Activated CD8-positive, alpha-beta memory T cell treated with anti-CD3 and anti-CD28 coated beads, Interleukin-2, amount 50 U/mL, for 48 hours (primary cell): ENCODE measurements around the gene USP21.
"Not testable (repeated sequence)": the region's sequence is repeated elsewhere in the genome, so short reads cannot be mapped to it uniquely, and the experiment has no call there.

Source experiments
- DNase-seq: peaks from one replicate; pipeline ENCODE4 v3.0.0-alpha.2; 2020

Gene USP21, protein sequence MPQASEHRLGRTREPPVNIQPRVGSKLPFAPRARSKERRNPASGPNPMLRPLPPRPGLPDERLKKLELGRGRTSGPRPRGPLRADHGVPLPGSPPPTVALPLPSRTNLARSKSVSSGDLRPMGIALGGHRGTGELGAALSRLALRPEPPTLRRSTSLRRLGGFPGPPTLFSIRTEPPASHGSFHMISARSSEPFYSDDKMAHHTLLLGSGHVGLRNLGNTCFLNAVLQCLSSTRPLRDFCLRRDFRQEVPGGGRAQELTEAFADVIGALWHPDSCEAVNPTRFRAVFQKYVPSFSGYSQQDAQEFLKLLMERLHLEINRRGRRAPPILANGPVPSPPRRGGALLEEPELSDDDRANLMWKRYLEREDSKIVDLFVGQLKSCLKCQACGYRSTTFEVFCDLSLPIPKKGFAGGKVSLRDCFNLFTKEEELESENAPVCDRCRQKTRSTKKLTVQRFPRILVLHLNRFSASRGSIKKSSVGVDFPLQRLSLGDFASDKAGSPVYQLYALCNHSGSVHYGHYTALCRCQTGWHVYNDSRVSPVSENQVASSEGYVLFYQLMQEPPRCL

GRCh38 chr1:161159087-161159912 lies at the start of gene USP21:
TSS of gene USP21 (plus strand) at chr1:161159500. CDS start at chr1:161160641, 1,141 bp downstream.
- DNase-seq: peak; percentile 95

GRCh38 chr1:161111117-161111516 lies 48.2 kb upstream of the USP21 start:
- DNase-seq: no peak

GRCh38 chr1:161111527-161111926 lies 47.8 kb upstream of the USP21 start:
- no peak for DNase-seq

GRCh38 chr1:161113915-161114314 lies 45.4 kb upstream of the USP21 start:
- no peak for DNase-seq

DNA sequence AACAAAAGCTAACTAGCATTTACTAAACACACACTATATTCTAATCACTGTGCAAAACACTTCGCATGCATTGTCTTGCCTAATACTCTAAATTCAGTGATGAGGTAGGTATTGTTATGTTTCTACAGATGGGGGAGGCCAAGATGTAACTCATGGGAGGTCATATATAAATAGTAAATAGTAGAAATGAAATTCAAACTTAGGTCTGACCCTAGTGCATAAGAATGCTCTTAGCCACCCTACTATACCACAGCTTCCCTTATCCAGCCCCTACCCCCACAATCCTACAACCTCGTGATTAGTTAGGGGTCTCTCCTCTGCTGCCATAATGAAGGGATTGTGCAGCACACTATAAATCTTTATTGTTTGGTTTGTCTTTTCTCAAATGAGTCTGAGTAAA lies 44.7 kb upstream of the USP21 start:
- DNase-seq: no peak

GRCh38 chr1:161115132-161115711 lies 44.1 kb upstream of the USP21 start:
- DNase-seq: peak; percentile 71

GRCh38 chr1:161115961-161116360 lies 43.3 kb upstream of the USP21 start:
- not testable (repeated sequence) for DNase-seq

DNA sequence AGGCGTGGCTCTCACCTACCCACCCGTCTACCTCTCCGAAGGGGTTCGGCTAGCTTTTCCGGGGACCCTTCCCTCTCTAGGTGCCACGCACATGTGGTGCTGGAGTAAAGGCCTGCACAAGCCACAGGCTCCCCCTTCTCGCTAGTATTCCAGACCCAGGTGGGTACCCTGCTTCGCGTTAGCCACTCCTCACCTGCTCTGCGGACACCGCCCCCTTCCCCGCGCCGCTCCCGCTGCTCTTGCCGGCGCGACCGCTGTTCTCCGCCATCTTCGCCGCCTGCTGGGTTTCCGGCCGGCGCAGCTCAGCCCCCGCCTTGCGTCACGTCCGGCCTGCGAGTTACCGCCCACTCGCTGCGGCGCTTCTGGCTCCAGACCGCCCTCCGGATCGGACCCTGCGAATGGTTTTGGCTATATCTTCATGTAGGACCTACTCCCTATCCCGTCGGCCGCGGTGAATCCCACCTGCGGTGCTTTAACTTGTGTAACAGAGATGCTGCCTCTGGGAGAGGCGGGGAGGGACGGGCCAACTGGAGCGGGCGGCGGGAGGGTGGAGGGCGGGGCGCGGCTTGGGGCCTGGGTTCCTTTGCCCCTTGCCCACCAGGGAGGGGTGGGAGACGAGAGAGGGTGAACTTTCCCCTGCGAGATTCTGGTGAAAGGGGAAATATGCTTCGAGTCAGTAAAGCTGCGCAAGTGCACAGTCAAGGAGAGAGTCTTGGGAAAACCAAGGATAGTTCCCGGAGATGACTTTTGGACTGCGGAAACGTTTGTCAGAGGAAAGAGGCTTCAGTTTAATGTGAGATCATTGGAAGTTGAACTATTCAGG lies 41.3 kb upstream of the USP21 start, which contains the start of the genes NIT1 and PFDN2:
TSS of gene NIT1 (plus strand) at position 347 of the 823 bp plus-strand sequence. CDS start at position 419, 72 bp downstream.
TSS of gene PFDN2 (minus strand) at position 279 of the 823 bp plus-strand sequence. CDS start at position 268, 11 bp downstream.
- DNase-seq: peak; percentile 93

DNA sequence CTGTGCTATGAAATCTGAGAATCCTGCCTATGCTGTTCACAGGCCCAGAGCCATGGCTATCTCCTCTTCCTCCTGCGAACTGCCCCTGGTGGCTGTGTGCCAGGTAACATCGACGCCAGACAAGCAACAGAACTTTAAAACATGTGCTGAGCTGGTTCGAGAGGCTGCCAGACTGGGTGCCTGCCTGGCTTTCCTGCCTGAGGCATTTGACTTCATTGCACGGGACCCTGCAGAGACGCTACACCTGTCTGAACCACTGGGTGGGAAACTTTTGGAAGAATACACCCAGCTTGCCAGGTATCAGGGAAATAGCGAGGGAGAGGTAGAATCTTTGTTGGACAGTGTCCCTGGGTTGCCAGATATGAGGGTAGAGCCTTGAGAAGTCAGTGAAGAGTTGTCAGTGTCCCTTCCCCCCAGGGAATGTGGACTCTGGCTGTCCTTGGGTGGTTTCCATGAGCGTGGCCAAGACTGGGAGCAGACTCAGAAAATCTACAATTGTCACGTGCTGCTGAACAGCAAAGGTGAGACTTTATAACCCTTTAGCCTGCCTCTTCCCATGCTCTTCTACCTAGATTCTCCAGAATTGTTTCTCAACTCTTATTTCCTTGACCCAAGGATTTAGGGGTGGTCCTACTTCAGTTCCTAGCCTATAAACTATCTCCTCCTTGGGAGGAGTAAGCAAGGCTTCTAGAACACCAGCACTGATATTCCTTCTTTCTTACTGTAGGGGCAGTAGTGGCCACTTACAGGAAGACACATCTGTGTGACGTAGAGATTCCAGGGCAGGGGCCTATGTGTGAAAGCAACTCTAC lies 40.0 kb upstream of the USP21 start:
- DNase-seq: peak; percentile 72

- no peak for DNase-seq
These were observed 38.2 kb upstream of the USP21 start for GRCh38 chr1:161121042-161121650.

- DNase-seq: no peak
These were observed 37.5 kb upstream of the USP21 start for GRCh38 chr1:161121834-161122233.

GRCh38 chr1:161122967-161123366 lies 36.3 kb upstream of the USP21 start:
- no peak for DNase-seq

DNA sequence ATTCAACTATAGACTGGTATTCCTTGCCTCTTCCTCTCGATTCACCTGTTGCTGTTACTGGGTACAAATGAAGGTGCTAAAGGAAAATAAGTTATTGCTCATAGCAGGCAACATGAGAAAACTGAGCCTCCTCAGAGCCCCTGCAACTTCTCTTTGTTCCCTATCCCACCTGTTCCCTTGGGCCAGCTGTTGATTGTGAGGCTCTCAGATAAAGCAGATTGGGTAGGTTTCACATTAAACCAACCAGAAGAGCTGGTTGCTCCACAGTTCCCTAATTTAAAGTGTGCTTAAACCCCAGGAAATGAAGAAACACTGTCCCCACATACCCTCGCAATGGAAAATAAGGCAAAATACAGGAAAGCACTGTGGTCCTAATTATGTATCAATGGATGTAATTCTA lies 31.7 kb upstream of the USP21 start:
- no peak for DNase-seq

GRCh38 chr1:161128591-161129420 lies 30.5 kb upstream of the USP21 start:
- no peak for DNase-seq

DNA sequence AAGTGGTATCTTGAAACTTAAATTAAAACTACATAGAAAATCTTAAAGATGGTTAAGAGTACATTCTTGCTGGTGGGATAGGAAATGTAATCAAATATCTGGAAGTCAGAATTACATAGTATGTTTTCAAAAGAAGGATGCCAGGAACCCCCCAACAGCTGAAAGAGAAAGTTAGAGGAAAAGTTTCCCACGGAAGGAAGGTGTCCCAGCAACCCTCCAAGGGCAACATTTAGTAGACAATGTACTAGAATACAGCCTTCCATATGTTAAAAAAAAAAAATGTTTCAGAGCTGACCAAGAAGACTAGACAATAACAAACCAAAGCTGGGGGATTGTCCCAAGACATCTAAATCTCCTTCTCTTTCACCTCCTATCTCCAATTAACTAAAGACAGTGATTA lies 29.0 kb upstream of the USP21 start:
- no peak for DNase-seq

- no peak for DNase-seq
These were observed 27.5 kb upstream of the USP21 start for GRCh38 chr1:161131523-161132409.

GRCh38 chr1:161132410-161133219 lies 26.7 kb upstream of the USP21 start, which contains the start of gene DEDD:
TSS of gene DEDD (minus strand) at chr1:161132667. CDS start at chr1:161124462, 8,205 bp downstream.
- peak; percentile 92 for DNase-seq
